ENCODE results near the gene IL15. TPM values are rescaled to one million over a fixed set of nuclear protein-coding genes. Genes with fewer than 3 reads are reported as not detected.

The IL15 gene
- total RNA-seq, 1 donor from 2014 or later: 3.5 TPM

DNA sequence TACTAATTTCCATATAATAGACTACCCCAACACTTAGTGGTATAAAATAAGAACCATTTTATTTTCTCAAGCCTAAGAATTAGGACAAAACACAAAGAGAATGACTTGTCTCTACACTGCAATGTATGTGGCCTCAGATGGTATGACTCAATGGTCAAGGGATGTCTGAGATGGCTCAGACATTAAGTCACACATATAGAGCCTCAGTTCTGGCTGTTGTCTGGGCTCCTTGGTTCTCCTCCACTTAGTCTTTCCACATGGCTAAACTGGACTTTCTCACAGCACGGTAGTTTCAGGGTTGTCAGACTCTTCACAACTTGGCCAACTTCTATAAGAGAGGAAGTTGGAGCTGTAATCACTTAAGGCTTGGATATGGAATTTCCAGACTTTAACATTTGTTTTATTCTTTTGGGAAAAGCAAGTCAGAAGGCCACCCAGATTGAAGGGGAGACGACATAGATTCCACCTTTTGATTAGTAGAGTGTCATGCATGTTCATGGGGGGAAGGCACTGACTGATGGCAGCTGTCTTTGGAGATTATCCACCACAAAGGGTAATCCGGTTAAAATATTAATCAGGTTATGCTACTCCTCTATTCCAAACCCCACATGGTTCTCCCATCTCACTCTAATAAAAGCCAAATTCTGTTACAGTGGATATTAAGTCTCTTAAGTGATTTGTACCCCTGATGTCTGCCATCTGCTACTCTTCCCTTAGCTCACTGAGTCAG lies 9.4 kb downstream of the IL15 start:
- CTCF ChIA-PET: no interaction called here
- Mint-ChIP-seq H3K4me3 (no peak overlapping the region), H3K27me3 (no peaks in the 10 kb centered on the region), H3K27ac (no peak overlapping the region), H3K36me3 (ENCODE audit: low read depth) (no peaks in the 10 kb centered on the region), H3K9me3 (no peaks in the 10 kb centered on the region), H3K4me1 (peaks cover 36% of the 10 kb centered on the region)
- DNase-seq (no peak), ATAC-seq (ENCODE audit: low read depth) (no peak)
- POLR2A ChIA-PET: no interaction called here
- TF ChIP-seq, protein P1, sequence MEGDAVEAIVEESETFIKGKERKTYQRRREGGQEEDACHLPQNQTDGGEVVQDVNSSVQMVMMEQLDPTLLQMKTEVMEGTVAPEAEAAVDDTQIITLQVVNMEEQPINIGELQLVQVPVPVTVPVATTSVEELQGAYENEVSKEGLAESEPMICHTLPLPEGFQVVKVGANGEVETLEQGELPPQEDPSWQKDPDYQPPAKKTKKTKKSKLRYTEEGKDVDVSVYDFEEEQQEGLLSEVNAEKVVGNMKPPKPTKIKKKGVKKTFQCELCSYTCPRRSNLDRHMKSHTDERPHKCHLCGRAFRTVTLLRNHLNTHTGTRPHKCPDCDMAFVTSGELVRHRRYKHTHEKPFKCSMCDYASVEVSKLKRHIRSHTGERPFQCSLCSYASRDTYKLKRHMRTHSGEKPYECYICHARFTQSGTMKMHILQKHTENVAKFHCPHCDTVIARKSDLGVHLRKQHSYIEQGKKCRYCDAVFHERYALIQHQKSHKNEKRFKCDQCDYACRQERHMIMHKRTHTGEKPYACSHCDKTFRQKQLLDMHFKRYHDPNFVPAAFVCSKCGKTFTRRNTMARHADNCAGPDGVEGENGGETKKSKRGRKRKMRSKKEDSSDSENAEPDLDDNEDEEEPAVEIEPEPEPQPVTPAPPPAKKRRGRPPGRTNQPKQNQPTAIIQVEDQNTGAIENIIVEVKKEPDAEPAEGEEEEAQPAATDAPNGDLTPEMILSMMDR (IDR thresholded peaks at IDR 0.05): no peak
- intact Hi-C loops (cut with micrococcal nuclease): loop anchor here (1.0 kb wide), 1 partner anchor 8 kb away; no protein-coding TSS in a partner anchor

DNA sequence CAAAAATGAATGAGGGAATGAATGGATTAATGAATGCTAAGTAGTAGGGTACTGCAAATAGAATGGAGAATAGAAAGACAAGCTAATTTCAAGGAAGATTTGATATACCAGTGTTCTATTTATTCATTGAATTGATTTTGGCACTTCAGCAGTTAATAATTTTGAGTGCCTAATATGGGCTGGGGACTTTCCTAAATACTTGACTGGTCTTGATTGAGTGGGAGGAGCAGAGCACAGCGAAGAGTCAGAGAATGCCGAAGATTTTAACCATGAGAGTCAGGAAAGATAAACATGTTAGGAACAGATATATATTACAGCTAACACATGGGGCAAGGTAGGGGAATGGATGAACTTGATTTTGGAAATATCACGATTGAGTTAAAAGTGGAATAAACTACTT lies 10.6 kb downstream of the IL15 start:
- Mint-ChIP-seq H3K27ac (no peak overlapping the region), H3K4me3 (no peak overlapping the region), H3K4me1 (peaks cover 35% of the 10 kb centered on the region), H3K27me3 (no peaks in the 10 kb centered on the region), H3K9me3 (no peaks in the 10 kb centered on the region), H3K36me3 (ENCODE audit: low read depth) (no peaks in the 10 kb centered on the region)
- intact Hi-C loops (cut with micrococcal nuclease): loop anchor here (1.0 kb wide), 1 partner anchor 10 kb away; no protein-coding TSS in a partner anchor
- ChIA-PET POLR2A (no interaction called here), CTCF (no interaction called here)
- TF ChIP-seq, protein P1 (IDR thresholded peaks at IDR 0.05): no peak
- no peak for ATAC-seq (ENCODE audit: low read depth)
- no peak for DNase-seq

DNA sequence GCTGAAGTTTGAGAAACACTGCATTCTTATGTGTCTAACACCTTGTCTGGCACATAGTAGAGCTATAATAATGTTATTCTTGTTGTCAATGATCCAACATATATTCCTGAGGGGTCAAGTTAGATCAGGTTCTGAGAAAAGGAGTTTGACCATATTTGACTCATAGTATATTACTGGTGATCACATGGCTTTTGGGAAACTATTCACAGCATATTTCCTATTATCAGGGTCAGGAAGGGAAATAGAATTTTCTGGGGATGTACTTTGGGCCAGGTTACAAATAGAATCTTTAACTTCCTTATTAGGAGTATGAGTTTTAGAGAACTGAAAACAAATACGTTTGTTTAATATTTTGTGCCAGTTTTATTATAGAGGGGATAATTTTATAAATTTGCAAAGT lies 11.6 kb downstream of the IL15 start:
- DNase-seq: no peak
- ChIA-PET CTCF (no interaction called here), POLR2A (no interaction called here)
- Mint-ChIP-seq H3K27me3 (no peaks in the 10 kb centered on the region), H3K4me1 (peaks cover 30% of the 10 kb centered on the region), H3K9me3 (no peaks in the 10 kb centered on the region), H3K36me3 (ENCODE audit: low read depth) (no peaks in the 10 kb centered on the region), H3K27ac (no peak overlapping the region), H3K4me3 (no peak overlapping the region)
- ATAC-seq (ENCODE audit: low read depth): no peak
- intact Hi-C loops (cut with micrococcal nuclease): no loop called here
- TF ChIP-seq, protein P1 (IDR thresholded peaks at IDR 0.05): no peak

DNA sequence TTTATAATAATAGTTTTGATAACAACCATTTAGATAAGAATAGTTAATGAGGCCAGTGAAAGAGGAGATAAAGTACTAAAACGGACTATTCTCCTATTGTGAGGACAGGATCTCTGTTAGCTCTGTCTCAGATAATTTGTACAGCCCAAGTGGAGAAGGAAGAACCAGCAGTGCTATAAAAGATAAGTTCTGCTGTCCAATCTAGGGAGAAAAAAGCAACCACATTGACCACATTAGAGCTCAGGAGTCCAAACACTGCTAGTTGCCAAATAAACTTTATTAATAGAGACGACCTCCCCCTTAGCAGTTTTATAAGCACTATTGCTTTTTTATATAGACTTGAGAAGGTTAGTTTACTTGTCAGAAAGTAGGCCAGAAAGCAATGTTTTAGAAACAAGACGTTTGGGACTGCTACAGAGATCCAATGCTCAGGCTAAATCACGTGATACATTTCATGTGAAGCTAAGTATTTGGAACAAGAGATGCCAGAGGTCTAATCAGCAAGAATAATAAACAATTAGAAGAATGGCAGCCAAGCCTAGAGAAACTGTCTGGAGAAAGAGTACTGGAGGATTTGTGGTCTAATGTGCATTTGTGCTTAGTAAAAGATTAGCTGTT lies 15.9 kb downstream of the IL15 start:
- Mint-ChIP-seq H3K27me3 (no peaks in the 10 kb centered on the region), H3K9me3 (no peaks in the 10 kb centered on the region), H3K27ac (no peak overlapping the region), H3K4me3 (no peak overlapping the region), H3K36me3 (ENCODE audit: low read depth) (no peaks in the 10 kb centered on the region), H3K4me1 (peaks cover 13% of the 10 kb centered on the region)
- ATAC-seq (ENCODE audit: low read depth): no peak
- ChIA-PET CTCF (no interaction called here), POLR2A (no interaction called here)
- intact Hi-C loops (cut with micrococcal nuclease): no loop called here
- TF ChIP-seq, protein P1 (IDR thresholded peaks at IDR 0.05): no peak
- DNase-seq: no peak

DNA sequence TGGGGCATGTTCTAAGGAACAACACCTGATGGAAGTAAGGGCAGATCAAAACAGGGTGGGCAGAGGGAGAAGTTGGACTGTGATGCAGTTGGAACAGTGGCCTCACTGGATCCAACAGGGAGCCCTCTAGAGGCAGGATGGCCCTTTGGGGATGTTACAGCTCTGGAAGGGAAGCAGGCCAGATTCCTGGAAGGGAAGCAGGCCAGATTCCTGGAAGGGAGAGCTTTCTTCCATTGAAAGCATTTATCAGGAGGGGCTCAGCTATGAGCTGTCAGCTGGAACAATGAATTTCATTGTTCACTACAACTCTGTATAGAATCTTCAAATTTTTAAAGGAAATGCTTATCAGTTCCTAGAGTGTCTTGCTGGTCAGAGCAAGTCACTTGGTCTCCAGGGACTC lies 17.7 kb downstream of the IL15 start:
- DNase-seq: no peak
- TF ChIP-seq, protein P1 (IDR thresholded peaks at IDR 0.05): no peak
- Mint-ChIP-seq H3K9me3 (no peaks in the 10 kb centered on the region), H3K27me3 (no peaks in the 10 kb centered on the region), H3K4me3 (no peak overlapping the region), H3K4me1 (peaks cover 5% of the 10 kb centered on the region), H3K36me3 (ENCODE audit: low read depth) (no peaks in the 10 kb centered on the region), H3K27ac (no peak overlapping the region)
- ChIA-PET POLR2A (no interaction called here), CTCF (no interaction called here)
- intact Hi-C loops (cut with micrococcal nuclease): no loop called here
- ATAC-seq (ENCODE audit: low read depth): no peak

Data from activated B cell treated with CpG ODN at 0.5 μM for 24 hours (primary cell).